ENCODE measurements around the gene MRPL20.

- no peak for TF ChIP-seq ZNF274 (IDR thresholded peaks at IDR 0.05; ENCODE audit: low read depth, low read length)
- TF ChIP-seq YY1 (IDR thresholded peaks at IDR 0.05; ENCODE audit: insufficient read depth, insufficient read length) = no peak
- TF ChIP-seq SUZ12 (IDR thresholded peaks at IDR 0.05; ENCODE audit: extremely low read depth, insufficient read depth, insufficient read length) = no peak
These were observed 47.2 kb downstream of the MRPL20 start for GRCh38 chr1:1359664-1360468.
